ENCODE measurements around the gene EQTN.

DNA sequence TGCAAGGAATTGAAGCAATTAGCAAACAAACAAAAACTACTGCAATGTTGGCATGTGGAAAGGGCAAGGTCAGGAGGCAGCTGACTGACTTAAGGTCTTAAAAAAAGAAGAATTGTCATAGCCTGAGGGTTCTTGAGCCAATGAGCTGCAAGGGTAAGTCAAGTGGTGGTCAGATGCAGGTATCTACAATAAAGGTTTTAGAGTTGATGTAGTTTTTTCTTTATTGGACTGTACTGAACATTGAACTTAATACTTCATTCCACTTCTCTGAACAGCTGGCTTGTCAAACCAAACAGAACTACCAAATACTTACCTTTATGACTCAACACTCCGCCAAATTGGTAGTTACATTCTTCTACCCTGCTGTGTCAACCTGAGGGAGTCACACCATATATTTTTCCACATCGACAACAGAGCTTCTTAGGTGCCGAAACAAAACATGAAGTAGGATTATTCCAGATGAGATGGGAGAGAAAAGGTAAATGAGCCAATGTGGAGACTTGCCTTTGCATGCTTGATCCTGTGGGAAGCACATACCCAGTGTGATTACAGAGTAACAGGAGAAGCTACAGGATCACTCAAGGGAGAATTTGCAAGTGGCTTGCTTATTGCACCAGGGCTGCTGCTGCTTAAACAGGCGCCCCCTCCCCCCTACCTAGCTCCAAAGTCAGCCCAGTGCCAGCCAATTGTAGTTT, 35.3 kb downstream of the EQTN start:
- TF ChIP-seq FOSL2 (IDR thresholded peaks at IDR 0.05) (no peak), FOSL2 (CRISPR knock-in tag; IDR thresholded peaks at IDR 0.05) (no peak), HOXB5 (CRISPR knock-in tag; IDR thresholded peaks at IDR 0.05) (no peak), JUN (IDR thresholded peaks at IDR 0.05) (no peak), MAFK (IDR thresholded peaks at IDR 0.05; ENCODE audit: partially characterized antibody) (no peak), CTCF (IDR thresholded peaks at IDR 0.05) (no peak), MAX (IDR thresholded peaks at IDR 0.05) (no peak), BCL3 (IDR thresholded peaks at IDR 0.05) (no peak)

All from A549 (cell line).